SK-N-MC (cell line): ENCODE measurements around the gene CBFB.

Experiments
- EZH2 ChIP-seq: fragments of 200-600 bp; sonication (generic); IDR thresholded peaks from one replicate; pipeline ENCODE4 v1.6.1; 2017; ENCODE audit warnings: antibody characterized with exemption
- FOXP2 ChIP-seq: optimal IDR thresholded peaks from 2 replicates; pipeline ENCODE3; 2011; ENCODE audit warnings: mild to moderate bottlenecking, moderate library complexity; ENCODE audit not compliant: insufficient read depth; ENCODE audit errors: extremely low read length, control extremely low read depth
- POLR2AphosphoS5 ChIP-seq: IDR thresholded peaks from 2 replicates; pipeline ENCODE4 v1.6.1; 2012; ENCODE audit warnings: mild to moderate bottlenecking, low read depth, low read length, borderline replicate concordance

- TF ChIP-seq POLR2AphosphoS5 (no peak), EZH2 (no peak), FOXP2 (no peak)
Observed at GRCh38 chr16:67105246-67105645, 76.3 kb downstream of the CBFB start.
